Measurements from ENCODE around the gene LTB4R. TPM values are rescaled to one million over a fixed set of nuclear protein-coding genes. Genes with fewer than 3 reads are reported as not detected.

The LTB4R gene
- total RNA-seq, 6 experiments from 2014 or later = 2.7 to 5.5 (median 3.9) TPM

DNA sequence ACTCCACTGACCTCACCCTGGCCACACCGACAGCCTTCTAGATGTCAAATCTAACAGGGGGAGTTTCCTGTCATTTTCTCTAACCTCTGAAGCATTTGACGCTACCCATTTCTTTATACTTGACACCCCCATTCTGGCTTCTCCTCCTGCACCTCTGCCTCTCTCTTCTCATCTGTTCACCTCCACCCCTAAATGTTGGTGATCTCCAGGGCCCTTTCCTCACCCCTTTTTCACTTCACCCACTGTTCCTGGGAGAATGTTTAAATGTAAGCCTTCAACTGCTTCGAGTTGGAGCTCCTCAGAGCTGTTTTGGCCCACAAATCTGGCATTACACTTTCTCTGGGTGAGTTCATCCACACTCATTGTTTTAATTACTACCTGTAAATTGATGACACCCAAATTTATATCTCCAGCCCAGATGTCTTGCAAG lies 39.5 kb upstream of the LTB4R start:
- Histone ChIP-seq H3K27ac (peak overlapping the region; percentile 89 to 97 (median 89)), H3K4me1 (peaks cover 0 to 13% (median 1%) of the 10 kb centered on the region in 4 donors), H3K9me3 (no peaks in the 10 kb centered on the region), H3K36me3 (peaks cover 0 to 16% (median 4%) of the 10 kb centered on the region in 4 donors), H3K4me3 (peak overlapping the region; percentile 81 to 87 (median 86)), H3K27me3 (no peaks in the 10 kb centered on the region)
- intact Hi-C loops (cut with DNase I) = no loop called here
- DNase-seq (no peak), ATAC-seq (no peak)
- 9% methylated on average over 2 of the region's 3 CpGs for WGBS (ENCODE audit: insufficient coverage, low coverage, low lambda C conversion rate, missing lambda C conversion rate)
- TF ChIP-seq, protein P1, sequence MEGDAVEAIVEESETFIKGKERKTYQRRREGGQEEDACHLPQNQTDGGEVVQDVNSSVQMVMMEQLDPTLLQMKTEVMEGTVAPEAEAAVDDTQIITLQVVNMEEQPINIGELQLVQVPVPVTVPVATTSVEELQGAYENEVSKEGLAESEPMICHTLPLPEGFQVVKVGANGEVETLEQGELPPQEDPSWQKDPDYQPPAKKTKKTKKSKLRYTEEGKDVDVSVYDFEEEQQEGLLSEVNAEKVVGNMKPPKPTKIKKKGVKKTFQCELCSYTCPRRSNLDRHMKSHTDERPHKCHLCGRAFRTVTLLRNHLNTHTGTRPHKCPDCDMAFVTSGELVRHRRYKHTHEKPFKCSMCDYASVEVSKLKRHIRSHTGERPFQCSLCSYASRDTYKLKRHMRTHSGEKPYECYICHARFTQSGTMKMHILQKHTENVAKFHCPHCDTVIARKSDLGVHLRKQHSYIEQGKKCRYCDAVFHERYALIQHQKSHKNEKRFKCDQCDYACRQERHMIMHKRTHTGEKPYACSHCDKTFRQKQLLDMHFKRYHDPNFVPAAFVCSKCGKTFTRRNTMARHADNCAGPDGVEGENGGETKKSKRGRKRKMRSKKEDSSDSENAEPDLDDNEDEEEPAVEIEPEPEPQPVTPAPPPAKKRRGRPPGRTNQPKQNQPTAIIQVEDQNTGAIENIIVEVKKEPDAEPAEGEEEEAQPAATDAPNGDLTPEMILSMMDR (IDR thresholded peaks at IDR 0.05) = no peak
- no peak for TF ChIP-seq POLR2A (IDR thresholded peaks at IDR 0.05)

DNA sequence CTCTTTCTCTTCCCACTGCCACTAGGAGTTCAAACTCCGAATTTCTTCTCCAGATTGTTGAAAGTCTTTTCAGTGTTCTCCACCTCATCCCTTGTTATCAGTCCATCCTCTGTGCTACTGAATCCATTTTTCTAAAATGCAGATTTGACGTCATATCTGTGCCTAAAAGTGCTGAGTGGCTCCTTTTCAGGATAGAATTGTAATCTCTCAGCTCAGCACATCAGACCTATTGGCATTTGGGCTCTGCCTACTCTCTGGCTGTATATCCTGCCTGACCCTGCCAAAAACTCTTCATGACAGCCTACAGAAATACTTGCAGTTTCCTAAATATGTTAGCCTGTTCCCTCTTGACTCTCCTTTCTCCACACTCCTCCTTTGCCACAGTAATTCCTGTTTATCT lies 38.8 kb upstream of the LTB4R start:
- Histone ChIP-seq H3K27me3 (no peaks in the 10 kb centered on the region), H3K36me3 (peaks cover 0 to 12% (median under 1%) of the 10 kb centered on the region in 4 donors), H3K4me1 (peaks cover 0 to 13% (median 1%) of the 10 kb centered on the region in 4 donors), H3K4me3 (no peak overlapping the region), H3K9me3 (no peaks in the 10 kb centered on the region), H3K27ac (peak overlapping the region in 1 of 3 donors; percentile 5)
- no peak for ATAC-seq
- 79% methylated on average over 2 of the region's 2 CpGs for WGBS (ENCODE audit: insufficient coverage, low coverage, low lambda C conversion rate, missing lambda C conversion rate)
- intact Hi-C loops (cut with DNase I) = no loop called here
- TF ChIP-seq POLR2A (IDR thresholded peaks at IDR 0.05) = no peak
- TF ChIP-seq, protein P1 (IDR thresholded peaks at IDR 0.05) = no peak
- no peak for DNase-seq

DNA sequence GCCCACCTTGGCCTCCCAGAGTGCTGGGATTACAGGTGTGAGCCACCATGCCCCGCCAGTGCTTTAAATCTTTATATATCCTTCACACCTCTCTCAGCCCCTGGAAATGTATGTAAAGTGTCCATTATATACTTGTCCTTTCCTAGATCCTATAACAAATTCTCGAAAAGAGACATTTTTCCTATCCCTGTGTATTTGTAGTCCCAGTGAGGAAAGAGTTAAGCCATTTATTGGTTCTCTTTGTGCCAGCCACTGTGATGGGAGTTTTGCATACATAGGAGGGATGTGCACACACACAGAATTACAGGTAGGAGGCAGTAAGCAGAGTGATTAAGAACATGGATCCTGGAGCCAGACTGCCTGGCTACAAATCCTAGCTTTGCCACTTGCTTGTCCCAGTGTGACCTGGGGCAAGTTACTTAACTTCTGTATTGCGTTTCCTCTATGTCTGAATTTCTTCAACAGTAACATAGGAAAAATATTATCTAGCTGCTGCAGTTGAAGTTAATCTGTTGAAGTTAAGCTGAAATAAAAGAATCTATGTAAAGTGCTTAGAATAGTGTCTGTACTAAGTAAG lies 37.8 kb upstream of the LTB4R start:
- no peak for TF ChIP-seq POLR2A (IDR thresholded peaks at IDR 0.05)
- TF ChIP-seq, protein P1 (IDR thresholded peaks at IDR 0.05) = peak in 3 of 4 donors; percentile 6 to 35 (median 13)
- H3K4me1 ChIP-seq = peaks cover 0 to 13% (median 1%) of the 10 kb centered on the region in 4 donors
- 31% methylated on average over 3 of the region's 3 CpGs for WGBS (ENCODE audit: insufficient coverage, low coverage, low lambda C conversion rate, missing lambda C conversion rate)
- no peak overlapping the region for H3K4me3 ChIP-seq
- no peaks in the 10 kb centered on the region for H3K9me3 ChIP-seq
- H3K36me3 ChIP-seq = peaks cover 0 to 7% (median 0%) of the 10 kb centered on the region in 4 donors
- DNase-seq (peak in 1 of 3 donors; percentile 48), ATAC-seq (peak in 1 of 4 donors; percentile 27)
- H3K27ac ChIP-seq = no peak overlapping the region
- H3K27me3 ChIP-seq = no peaks in the 10 kb centered on the region
- intact Hi-C loops (cut with DNase I) = no loop called here

DNA sequence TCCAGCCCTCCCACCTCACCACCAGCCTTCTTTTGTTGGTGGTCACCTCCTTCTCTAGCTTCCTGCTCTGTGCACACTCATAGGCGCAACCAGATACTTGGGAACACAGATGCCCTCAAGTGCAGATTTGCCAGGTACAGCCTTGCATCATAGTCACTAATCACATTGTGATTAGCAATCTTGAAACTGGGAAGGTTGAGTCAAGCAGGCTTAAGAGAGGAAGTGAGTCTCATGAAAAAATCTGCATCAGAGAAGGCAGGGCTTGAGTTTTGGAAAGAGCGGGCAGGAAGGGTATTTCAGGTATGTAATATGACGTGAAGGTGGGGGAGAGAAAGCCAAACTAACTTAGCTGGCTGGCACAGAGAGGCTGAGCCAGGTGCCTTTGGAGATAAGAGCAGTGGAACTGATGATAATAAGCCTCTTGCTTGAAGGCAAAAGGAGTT lies 37.2 kb upstream of the LTB4R start:
- DNase-seq = no peak
- Histone ChIP-seq H3K36me3 (peaks cover 0 to 1% (median 0%) of the 10 kb centered on the region in 4 donors), H3K27me3 (no peaks in the 10 kb centered on the region), H3K4me1 (peaks cover 0 to 13% (median 1%) of the 10 kb centered on the region in 4 donors), H3K27ac (no peak overlapping the region), H3K9me3 (no peaks in the 10 kb centered on the region), H3K4me3 (no peak overlapping the region)
- 54% methylated on average over 3 of the region's 3 CpGs for WGBS (ENCODE audit: insufficient coverage, low coverage, low lambda C conversion rate, missing lambda C conversion rate)
- TF ChIP-seq, protein P1 (IDR thresholded peaks at IDR 0.05) = no peak
- no peak for TF ChIP-seq POLR2A (IDR thresholded peaks at IDR 0.05)
- intact Hi-C loops (cut with DNase I) = no loop called here
- ATAC-seq = no peak

Measured in right lobe of liver (tissue), 6 donors.